CD4-positive, alpha-beta T cell treated with Interleukin-6 for 4 hours (primary cell): ENCODE results near the gene MAD1L1.

ENCODE experiments used
- DNase-seq: peaks from one replicate; pipeline ENCODE4 v3.0.0-alpha.2; 2020; ENCODE audit warnings: mixed read lengths

MAD1L1 gene

DNA sequence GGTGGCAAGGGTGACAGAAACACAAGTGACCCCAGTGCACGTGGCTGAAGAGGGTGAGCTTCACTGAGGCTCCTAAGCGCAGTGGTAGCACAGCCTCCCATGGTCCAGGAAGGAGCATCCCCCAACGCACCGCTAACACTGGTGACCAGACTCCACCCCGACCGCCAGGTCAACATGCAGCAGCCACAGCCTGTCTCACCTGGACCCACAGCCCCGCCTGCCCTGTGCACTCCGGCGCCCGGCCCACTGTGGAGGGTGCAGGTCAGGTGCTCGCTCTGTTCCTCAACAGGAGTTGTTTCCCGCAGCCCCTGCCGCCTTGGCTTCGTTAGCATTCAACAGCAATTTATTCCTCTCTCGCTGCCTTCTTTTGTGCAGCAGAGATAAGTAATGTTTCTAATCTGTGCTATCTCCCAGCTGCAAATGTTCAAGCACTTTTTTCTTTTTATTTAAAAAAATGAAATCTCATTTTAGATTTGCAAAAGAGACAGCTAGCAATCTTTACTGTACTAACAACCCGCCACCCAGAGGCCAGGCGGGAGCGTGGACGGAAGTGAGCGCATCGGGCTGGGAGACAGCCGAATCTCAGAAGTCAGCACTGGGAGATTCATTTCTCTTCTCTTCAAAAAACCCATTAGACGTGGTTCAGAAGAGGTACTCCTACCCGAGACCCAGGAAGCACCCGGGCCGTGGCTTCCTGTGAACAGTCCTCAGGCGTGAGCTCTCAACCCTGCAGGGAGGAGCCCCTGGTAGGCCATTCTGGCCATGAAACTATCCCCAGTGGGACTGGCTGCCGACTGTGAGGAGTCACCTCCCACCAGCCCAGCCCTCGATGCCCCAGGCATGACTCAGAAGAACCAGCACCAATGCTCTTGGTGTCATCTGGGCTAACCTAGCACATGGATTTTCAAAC is 133.4 kb downstream of the MAD1L1 start:
- DNase-seq, result peak; percentile 57

DNA sequence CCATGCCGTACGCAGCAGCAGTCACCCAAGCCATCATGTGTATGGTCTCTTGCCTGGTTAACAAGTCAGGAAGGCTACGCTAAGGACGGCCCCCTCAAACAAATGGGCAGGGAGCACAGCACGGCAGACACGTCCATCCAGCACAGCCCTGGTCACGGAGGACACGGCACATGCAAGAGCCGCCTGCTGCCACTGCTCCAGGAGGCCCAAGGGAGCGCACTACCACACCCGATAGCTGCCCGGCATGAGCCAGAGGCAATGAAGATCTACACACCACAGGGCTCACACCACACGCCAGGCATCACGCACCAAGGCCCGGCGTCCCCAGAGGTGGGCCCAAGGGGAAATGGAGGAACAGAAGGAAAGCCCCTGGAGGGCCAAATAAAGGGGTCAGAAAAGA is 134.2 kb downstream of the MAD1L1 start:
- no peak for DNase-seq

DNA sequence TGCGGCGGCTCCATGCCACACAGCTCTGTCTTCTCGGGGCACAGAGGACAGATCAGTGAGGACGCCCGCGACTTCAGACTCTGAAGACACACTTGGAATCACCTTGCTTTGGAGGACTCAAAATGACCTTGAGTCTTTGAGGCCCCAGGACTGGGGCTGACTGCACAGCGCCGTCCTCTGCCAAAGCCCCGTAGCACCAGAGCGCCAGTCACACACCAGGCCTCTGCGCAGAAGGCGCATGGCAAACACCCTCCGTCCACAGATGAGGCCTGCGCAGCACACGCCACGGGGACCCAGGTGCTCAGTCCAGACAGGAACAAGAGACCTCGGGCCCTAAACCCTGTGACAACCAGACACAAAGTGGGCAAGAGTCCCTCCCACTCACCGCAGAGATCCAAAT is 134.7 kb downstream of the MAD1L1 start:
- DNase-seq, result no peak

DNA sequence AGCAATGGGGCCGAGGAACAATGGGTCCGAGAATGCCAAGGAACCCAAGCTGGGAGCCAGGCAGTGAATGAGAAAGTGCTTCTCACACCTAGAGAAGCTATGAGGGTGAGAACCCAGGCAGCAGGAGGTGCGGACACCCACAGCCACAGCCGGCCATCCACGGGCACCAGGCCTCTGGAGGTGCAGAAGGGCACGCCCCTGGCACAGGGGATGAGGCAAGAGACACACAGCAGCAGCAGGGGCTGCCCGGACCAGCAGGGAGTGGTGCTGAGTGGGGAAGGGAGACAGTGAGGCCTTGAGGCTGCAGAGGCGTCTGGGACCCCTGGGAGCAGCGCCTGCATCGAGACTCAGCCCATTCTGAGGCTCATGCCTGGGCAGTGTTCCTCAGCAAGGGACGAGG is 135.3 kb downstream of the MAD1L1 start:
- DNase-seq, result no peak

DNA sequence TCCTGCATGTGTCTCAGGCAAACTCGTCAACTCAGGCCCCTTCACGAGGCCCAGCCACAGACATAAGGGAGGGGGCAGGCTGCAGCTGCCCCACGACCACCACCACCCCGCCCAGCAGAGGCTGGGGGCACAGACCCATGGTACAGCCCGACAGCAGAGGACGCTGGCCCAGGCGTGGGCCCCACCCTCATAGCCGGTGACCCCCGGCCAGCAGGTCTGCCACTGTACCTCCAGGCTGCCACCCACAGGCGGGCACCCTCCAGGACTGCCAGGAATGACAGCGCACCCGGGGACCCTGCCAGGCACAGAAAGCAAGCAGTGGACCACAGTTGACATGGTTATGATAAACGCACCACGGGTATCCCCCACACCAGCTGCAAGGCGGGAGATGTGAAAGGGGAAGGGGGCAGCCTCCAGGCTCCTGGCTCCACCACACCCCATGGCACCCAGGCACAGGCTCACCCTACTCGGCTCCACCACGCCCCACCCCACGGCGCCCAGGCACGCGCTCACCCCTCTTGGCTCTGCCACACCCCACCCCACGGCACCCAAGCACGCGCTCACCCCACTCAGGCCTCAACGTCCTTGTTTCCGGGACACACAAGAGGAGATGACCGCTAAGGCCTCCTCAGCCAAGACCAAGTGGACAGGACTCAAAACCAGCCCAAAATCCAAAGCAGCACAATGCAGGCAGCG is 135.9 kb downstream of the MAD1L1 start:
- no peak for DNase-seq

DNA sequence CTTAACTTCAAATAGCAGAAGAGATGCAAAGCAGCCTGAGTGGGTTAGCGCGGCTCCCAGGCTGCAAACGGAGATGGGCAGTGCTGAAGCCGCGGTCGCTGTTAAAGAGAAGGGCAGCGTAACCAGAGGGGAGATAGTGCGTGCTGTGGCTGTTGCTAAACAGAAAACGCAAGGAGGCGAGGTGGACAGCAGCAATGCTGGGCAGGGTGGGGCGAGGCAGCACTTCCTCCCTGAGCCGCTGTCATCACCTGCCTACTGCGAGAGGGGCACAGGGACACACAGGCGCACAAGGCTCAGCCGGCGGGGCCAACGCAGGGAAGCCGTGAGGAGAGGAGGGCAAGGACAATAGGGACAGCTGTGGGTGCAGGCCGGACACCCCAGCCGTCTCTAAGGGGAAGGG is 137.3 kb downstream of the MAD1L1 start:
- no peak for DNase-seq

DNA sequence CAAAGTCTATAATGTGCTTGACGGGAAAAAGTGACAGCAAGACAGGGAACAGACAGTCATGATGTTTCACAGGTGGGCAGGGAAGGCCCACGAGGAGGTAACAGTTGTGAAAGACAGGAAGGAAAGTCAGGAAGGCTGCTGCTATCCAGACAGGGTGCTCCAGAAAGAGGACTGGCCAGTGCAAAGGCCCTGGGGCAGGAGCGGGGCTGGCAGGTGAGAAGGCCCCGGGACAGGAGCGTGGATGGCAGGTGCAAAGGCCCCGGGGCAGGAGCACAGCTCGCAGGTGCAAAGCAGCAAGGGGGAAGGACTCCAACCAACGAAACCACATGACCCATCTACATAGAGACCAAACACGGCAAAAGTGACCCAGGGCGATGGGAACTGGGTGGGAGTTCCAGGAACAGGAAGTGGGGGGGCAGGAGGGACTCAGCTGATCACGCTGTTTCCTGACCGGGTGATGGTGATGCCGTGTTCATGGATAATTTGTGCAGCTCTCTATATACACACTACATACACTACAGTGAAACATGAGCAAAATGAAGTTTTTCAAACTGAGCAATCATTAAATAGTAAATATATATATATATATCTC is 138.2 kb downstream of the MAD1L1 start:
- DNase-seq, result no peak

DNA sequence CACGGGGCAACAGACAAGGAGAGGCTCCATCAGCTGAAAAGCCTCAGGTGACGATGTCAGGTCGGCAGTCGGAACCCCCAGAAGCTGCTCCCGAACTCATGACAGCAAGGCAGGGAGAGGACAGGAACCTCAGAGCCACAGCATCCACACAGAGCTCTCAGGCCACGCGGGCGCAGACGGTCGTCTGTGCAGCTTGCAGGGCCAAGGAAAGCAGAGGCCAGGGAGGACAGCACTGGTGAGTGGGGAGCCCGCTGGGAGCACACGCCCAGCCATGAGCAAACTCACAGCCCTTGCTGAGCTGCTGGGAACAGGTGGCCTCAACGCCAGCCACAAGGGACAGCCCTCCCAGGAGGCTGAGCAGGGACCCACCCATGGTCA is 138.9 kb downstream of the MAD1L1 start:
- no peak for DNase-seq

DNA sequence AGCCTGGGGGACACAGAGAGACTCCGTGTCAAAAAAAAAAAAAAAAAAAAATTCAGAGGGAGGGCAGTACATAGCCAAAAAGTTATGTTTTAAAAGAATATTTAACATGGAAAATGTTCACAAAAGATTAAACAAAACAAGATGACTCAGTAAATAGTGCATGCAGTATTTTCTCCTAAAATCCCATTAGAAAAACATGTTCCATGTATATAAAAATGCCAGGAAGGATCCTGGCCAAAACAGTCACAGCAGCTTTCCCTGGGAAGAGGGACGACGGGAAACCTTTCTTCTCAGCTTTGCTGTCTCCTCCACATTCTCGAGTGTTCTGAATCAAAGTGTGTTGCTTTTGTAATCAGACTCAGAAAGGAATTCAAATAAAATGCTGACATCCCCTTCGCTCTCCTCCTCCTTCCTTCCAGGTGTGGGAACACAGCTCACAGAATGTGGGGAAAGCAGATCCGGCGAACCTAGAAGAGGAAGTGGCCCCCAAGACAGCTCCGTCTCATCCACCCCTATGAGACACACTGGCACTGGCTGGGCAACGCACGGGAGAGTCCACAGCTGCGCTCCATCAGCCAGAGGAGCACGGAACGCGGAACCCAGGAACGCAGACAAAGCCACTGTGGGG is 139.4 kb downstream of the MAD1L1 start:
- no peak for DNase-seq

DNA sequence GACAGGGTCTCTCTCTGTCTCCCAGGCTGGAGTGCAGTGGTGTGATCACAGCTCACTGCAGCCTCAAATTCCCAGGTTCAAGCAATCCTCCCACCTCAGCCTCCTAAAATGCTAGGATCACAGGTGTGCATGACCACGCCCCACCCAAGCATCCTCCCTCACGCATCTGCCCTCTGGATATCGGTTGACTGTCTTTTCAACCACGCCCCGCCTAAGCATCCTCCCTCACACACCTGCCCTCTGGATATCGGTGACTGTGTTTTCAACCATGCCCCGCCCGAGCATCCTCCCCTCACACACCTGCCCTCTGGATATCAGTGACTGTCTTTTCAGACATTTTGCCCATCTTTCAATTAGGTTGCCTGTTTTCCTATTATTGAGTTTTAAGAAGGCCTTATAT is 140.5 kb downstream of the MAD1L1 start:
- no peak for DNase-seq

DNA sequence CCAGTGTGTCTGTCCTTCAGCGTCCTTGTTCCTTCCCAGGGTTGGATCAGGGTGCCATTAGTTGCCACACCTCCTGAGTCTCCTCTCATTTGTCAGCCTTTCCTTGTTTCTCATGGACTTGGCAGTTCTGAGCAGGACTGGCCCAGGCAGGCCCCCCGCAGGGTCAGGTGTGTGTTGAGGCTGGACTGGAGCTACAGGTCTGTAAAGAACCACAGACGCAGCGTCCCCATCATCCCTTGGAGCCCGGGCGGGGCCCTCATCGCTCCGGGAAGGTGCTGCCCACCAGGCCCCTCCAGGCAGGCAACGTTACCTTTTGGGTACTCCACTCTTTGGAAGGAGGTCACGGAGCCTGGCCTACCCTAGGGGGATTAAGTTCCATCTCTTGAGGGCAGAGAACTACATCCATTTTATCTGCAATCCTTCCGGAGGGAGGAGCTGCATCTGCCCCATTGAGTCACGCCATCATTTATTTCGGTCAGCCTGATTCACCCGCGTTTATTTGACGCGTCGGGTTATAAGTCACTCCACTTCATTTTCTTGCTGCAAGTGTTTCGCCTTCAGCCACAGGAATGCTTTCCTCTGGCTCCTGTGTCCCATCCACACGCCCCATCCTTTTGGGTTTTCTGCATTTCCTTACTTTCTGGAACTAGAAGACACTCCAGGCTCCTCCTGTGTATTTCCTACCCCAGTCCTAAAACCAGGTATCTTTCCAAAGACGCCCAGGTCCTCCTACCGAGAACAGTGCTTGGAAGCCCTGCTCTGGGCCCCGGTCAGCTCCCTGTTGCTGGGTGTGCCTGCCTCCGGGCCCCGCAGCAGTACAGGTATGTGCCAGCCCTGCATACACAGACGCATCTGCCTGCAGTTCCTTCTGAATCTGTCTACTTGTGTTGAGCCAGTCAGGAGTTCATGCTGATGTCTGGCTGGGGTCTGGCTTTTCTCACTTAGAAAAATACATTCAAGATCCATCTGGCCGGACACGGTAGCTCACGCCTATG is 141.9 kb downstream of the MAD1L1 start:
- DNase-seq, result no peak

DNA sequence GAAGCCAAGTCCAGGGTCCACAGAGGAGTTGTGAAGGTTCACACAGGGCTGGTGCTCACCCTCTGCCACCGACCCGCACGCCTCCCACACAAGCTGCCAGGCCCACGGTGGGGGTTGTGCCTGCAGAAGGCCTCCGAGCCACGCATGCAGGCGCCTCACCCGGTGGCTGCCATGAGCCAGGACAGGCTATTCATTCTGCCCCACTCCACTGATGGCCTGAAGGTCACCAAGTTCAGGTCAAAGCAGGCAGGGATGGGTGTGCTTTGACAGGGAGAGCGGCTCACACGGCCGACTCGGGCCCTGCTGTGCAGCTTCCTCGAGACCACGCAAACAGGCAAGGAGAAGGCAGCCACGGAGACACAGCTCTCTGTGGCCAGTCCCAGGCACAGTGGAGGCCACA is 143.9 kb downstream of the MAD1L1 start:
- no peak for DNase-seq

DNA sequence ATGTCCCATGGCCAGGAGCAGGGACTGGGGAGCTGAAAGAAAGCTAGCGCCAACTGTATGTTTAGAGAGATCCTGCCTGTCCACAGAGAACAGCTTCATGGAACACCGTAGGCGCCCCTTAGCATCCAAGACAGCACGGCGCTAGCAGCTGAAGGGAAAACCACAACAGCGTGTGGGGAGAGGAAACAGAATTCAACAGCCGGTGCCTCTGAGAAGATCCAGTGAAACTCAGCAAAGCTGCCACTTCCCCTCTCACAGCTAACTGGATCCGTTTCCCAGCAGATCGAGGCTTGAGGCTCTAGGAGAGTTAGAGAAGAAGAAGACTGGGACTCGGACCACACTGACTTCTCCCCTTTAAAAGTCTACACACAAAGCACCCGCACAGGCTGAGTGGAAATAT is 145.0 kb downstream of the MAD1L1 start:
- no peak for DNase-seq

DNA sequence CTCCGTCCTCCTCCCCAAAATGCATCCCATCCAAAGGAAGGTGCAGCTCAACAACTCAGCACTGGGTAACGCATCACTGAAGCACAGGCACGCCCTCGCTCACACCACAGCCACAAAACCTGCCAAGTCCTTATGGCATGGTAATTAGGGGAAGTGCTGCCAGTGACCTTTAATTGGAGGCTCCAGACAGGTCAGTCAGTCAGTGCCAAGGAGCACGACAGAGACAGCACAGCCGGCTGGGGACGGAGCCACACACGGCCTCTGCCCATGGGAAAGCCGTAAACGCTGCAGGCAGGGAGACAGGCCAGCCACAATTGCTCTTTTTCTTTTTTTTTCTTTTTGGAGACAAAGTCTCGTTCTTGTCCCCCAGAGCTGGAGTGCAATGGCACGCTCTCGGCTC is 146.5 kb downstream of the MAD1L1 start:
- no peak for DNase-seq

DNA sequence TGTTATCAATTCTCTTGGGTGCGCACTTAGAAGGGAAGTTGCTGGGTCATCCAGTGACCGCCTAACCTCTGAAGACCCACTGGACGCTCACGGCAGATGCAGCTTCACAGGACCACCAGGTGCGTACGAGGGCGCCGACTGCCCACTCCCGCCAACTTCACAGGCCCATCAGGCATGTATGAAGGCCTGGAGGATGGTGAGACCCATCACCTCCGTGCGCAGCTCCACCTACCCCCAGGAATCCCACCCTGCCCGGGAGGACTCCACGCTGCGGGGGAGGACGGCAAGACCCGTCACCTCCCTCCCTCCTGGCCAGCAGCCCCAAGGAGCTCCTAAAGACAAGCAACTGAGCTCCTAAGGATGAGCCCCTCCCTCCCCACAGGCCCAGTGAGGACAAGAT is 146.9 kb downstream of the MAD1L1 start:
- DNase-seq, result no peak

DNA sequence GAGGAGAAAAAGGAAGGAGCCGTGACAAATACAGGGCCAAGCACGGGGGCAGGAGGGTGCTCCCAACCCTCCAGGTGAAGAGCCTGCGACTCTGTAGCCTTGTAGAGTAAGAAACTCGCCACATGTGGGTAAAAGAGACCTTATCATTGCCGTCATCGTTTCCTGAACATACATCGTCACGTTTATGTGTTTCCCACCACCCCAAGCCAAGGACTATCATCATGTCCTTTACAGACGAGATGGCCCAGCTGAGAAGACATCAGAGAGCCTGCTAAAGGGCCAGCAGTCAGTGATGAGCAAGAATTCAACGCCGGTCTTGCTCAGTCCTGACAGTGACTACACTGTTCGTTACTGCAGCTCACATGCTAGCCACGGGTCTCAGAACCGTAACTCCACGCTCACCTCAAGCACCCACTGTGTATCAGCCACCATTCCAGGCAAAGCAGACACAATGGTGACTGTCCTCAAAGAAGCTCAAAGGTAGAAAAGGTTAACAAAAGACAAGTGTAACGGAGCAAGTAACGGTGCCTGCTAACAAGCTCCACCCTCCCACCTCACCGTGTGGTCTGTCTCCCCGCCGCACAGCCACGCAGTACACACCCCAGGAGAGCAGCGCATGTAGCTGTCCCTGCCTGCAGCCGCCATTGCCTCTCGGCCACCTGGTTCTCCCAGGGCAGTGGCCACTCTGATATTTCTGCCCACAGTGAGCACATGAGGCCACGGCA is 147.8 kb downstream of the MAD1L1 start:
- no peak for DNase-seq

DNA sequence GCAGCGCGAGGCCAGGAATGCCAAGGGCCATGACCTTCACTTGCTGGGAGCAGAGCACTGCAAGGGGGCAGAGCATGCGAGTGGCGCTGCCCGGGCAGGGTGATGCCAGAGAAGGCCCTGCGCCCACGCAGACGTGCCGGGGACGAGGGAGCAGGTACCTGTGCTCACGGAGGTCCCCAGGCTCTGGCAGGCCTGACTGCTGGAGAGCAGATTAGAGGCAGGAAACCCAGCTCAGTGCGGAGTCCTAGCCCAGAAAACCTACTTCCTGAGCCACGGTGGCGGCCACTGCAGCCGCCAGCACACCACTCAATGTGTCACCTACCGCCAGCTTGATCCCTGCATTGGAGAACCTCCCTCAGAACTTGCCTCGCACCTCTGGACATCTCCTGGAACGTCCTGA is 148.4 kb downstream of the MAD1L1 start:
- peak; percentile 43 for DNase-seq

DNA sequence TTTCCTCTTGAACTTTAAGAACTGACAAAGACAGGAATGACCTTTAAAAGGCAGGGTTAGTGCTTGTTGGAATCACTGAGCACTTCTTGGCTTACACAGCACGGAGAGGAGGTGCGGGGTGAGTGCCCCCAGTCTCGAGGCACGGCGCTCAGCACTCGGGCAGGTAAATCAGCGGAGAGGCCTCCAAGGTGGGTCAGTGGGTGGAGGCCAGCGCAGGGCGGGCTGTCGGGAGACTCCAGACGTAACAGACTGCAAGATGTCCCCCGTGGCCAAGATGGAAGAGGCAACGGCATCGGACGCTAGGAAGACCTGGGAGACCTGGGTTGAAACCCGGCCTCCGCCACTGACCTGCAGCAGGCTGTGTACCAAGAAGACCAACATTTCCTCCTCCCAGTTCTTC is 149.4 kb downstream of the MAD1L1 start:
- DNase-seq, result no peak

DNA sequence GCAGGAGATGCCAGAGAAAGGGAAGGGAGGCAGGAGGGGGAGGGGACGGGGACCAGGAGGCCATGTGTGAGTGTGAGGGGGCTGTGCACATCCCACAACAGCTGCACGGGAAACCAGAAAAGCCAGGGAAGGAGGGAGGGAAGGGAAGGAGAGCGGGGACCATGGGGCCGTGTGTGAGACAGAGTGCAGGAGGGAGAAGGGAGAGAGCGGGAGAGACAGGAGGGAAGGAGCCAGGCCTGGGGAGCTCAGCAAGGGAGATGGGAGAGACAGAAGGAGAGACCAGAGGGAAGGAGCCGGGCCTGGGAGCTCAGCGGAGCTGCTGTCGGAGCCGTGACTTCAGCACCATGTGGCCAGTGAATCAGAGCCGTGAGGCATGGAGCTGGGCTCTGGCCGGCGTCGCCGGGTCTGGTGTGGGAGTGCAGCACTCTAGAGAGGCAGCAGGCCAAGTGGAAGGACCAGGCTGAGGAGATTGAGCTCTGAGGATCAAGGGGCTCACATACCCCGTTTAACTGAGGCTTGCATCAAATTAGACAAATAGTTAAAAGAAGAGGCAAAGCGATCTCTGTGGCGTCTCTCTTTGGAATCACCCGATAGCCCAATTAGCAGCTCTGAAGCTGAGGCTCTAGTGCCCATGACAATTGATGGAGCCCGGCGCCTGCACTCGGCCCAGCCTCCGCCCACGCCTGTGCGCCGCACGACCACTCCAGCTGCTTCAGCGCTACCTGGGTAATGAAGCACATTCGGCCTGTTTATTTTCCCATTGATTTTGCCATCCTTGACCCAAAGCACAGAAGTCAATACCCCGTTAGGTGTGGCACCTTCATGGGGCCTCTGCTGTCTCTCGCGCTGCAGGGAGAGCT is 150.4 kb downstream of the MAD1L1 start:
- DNase-seq, result no peak

DNA sequence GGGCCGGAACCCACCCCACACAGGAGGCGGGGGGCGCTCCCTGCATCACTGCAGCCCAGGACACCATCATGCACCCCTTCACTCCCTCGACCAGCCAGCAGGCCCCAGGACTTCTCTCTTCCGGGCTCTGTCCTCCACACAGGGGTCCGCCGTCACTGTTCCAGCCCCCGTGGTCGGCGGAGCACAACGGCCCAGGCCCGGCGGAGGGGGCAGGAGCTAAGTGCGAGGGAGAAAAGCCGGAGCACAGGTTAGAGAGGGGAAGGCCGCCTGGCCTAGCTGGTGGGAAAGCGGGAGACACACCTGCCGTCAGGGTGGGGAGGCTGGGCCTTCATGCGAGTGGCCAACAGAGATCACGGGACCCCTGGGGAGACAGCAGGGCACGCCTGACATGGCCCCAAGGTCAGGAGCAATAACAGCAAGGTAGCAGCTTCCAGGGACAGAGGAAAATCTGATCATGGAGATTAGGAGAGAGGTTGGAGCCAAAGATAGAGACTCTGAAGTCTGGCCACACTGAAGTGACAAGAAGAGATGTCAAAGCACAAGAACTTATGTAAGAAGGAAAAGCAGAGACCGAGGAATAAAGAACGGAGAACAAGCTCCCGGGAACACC is 151.1 kb downstream of the MAD1L1 start:
- DNase-seq, result no peak
